SIG-M5 treated with dmso at 0.1 percent for 504 hours (cell line): ENCODE results near the gene ABCB11.
"Not testable (repeated sequence)": the region's sequence is repeated elsewhere in the genome, so short reads cannot be mapped to it uniquely, and the experiment has no call there.

Experiments
- DNase-seq: peaks from one replicate; lab custom pipeline; 2025; ENCODE audit not compliant: unreplicated experiment; lab: John Stamatoyannopoulos, UW

Gene ABCB11

DNA sequence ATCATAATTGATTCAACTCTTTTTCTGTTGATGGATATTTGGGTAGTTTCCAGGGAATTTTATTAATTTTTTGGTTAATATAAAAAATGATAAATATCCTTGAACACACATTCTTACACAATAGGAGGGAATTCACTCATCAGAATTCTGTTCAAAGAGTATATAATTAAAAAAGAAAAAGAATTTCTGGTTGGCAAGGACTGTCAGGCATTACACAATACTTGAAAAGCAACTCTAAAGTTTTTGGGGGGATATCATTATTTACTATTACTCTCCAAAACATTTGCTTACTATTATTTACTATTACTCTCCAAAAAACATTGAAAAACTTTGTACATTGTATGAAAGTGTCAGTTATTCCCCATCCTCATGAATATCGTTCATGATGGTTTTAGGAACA lies 92.1 kb downstream of the ABCB11 start:
- DNase-seq, result no peak

DNA sequence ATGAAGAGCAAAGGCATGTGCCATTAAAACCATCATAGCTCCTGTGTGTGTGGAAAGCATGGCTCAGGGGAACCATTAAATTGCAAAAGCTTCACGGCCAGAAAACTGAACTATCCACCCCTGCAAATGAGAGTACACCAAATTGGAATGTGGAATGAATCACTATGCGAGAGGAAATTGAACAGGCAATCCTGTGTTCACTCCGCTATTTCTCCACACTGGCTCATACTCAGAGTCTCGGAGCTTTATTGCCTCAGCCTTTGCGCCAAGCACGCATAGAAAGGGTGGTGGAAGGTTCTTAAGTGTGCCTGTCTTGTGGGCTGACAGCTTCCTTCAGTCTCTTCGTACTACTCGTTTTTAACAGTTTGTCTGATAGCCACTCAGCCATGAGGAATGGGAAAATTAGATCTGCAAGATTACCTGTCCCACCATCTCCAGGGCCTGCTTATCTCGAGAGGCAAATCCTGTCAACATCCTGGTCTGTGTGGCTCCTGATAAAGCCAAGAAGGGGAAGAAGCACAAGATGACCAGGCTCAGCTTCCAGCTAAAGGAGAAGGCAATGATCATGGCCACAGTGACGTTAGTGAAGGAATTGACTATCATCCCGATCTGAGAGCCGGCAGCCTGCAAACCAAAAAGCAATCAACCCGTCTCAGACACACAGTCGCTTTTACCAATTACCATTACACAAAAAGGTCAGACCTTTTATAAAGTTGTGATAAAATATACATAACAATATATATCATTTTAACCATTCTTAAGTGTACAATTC lies 95.1 kb downstream of the ABCB11 start:
- no peak for DNase-seq

DNA sequence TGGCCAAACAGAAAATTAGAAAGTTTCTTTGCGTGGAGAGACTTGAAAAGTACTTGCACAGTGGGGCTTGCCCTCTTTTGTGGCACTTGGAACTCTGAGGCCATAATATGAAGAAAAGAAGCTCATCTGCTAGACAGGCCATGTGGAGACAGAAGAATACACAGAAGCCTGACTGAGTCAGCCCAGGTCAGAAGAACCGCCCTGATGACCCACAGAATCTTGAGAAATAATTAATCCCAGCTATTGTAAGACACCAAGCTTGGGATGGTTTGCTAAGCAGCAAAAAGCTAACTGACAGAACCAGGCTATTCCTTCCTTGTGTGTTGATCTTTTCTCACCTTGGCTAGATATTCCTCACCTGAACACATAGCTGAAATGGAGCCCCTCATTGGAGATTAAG lies 96.3 kb downstream of the ABCB11 start:
- no peak for DNase-seq

DNA sequence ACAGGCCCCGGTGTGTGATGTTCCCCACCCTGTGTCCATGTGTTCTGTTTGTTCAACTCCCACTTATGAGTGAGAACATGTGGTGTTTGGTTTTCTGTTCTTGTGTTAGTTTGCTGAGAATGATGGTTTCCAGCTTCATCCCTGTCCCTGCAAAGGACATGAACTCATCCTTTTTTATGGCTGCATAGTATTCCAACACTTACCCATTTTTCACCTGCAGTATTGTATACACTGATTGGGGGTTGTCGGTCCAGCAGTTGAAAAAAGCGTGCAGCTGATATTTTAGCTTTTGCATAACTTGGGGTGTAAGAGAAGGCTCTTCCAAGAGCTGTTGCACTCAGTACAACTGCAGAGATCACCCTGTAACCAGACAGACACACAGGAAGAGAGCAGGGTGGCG lies 99.0 kb downstream of the ABCB11 start:
- DNase-seq, result not testable (repeated sequence)

DNA sequence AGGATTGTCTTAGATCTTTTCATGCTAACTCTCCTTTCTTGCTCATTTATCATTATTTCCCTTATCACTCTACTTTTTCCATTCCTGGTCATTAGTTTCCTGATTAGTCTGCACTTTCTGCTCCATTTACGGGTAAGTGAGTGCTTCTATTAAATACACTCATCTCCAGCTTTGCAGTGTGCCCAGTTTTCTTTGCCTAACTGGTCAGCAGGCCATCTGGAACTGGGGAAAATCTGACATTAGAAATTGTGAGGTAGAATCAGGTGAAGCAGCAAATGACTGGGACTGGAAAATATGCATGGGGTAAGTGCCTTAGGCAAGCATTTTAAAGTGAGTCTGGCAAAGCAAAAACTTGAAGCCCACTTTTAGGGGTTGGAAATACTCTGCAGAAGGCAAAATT lies 100.9 kb downstream of the ABCB11 start:
- DNase-seq, result no peak

DNA sequence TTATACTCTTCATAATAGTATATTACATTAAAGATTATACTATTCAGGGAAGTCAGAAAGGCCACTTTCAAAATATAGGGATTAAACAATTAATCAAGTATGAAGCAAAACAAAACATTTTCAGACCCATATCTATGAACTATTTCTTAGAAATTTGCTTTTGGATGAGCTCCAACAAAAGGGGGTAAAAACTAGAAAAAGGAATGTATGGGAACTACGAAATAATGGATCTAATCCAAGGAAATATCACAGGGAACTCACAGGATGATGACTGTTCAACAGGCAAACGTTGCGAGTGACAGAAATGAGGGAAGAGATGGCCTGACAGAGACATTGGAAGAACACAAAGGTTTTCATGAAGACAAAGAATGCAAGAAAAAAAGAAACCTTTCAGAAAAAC lies 102.1 kb downstream of the ABCB11 start:
- DNase-seq, result no peak

DNA sequence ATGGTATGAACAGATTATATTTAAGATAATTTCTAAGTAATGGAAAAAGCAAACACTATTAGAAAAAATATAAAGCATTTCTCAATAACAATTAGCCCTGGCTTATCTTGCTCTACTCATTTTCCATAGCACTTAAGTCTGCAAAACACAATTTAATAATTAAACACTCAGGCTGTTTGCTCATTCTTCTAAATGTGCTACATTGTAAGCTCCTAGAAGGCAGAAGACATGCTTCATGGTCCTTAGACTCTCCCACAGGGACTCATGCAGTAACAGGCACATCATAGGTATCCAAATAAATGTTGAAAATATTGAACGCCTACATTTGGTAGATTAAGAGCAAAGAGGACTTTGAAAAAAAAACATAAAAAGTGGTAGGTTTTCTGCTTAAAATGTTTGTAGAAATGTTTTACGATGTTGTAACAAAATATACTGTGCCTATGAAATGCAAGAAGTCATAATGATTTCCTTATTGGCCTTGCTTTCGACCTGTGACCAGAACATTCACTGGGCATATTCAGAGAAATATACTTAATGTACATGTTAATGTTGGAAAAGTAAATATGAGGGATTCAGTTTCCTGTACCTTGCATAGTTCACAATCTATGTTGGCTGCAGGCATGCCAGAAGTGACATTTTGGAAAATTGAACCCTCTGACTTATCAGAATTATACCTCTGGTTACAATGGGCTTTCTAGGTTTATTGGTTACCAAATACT lies 102.9 kb downstream of the ABCB11 start:
- DNase-seq, result no peak

DNA sequence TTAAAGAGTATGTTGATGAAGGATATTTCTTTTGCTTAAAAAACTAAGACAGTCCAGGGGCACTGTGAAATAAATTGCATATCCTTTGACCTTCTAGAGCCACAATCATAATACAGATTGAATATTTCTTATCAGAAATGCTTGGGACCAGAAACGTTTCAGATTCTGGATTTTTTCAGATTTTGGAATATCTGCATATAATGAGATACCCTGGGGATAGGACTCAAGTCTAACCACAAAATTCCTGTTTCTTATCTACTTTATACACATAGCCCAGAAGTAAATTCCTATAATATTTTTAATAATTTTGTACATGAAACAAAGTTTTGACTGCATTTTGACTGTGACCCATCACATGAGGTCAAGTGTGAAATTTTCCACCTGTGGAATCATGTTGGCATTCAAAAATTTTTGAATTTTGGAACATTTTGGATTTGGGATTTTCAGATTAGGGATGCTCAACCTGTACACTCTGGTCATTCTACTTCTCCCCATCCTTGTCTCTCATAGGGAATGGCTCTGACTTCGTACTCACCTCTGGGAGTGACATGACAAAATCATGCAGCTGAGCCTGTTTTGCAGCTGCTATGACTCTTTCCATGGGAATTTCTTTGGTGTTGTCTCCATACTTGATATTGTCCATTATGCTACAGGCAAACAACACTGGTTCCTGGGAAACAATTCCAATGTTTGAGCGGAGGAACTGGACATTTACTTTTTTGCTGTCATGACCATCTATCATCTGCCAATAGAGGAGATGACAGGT lies 104.3 kb downstream of the ABCB11 start:
- no peak for DNase-seq

DNA sequence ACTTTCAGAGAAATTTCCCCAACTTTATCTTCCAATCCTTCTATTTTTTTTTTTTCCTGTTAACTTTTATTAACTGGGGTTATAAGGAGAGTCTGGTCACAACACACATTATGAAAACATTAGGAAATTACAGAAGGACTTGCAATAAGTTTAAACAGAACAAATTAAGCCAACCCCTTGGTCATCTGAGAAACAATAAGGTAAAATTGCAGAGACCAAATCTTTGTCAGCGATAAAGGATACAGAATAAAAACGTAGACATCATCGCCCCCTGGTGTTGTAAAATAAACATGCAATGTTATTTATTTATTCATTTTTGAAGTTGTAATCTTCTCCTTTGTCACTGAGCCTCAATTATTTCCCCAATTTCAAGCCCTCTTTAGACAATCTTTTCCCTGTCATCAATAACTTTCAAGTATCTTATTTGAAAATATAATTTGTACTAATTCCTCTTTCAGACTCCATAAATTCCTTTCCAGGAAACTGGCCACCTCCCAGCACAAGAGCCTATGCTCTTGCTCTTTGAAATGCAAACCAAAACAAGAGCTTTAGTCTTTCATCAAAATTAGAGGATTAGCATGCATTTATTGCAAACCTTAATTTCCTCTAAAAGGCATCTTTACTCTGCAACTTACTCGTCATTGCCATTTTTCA lies 110.5 kb downstream of the ABCB11 start:
- DNase-seq, result peak; percentile 59

DNA sequence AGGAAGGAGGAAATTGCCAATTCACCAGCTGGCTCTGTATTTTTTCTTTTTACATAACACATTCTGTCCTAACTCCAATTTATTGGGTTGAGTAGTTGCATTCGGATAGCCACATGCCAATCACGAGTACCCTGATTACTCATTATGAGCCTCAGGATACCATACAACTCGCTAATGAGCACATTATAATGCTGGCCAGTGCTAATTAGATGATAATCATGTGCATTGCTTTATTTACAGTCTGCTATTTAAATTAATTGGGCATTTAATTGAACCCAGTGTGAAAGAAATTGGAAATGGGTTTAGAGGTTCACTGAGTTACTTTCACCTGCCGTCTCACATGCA lies 114.8 kb downstream of the ABCB11 start:
- DNase-seq, result no peak

DNA sequence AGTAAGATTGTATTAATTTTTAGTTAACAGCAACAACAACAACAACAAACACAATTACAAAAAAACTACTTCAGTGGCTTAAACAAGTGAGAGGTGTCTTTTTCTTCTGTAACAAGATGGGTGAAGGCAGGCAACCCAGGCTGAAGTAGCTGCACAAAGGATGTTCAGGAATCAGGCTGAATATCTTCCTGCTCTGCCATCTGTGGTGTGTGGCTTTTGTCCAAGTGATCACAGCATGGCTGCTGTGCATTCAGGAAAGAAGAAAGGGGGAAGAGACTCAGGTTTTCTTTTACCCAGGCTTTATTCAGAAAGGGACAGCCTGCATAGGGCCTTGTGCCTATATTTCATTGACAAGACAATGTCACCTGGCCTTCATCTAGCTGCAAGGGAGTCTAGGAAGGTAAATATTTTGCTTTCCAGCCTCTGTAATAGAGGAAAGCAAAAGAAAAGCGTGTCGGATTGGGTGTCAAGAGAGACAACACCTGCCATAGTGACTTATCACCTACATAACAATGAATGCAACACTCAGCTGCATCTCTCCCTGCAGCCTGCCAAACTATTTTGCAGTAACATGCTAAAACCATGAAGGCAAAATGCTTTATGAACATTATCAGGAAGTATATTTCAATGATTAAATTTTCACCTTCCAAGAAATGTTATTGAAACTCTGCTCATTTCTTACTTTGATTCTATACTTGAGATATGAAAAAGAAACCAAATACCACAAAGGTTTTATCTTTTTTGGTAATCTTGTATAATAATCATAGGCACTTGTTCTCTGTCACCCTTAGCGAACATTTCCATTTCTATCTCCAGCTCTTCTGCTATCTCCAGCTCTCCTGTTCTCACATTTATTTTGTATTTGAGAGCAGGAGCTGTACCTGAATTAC lies 115.4 kb downstream of the ABCB11 start:
- no peak for DNase-seq

DNA sequence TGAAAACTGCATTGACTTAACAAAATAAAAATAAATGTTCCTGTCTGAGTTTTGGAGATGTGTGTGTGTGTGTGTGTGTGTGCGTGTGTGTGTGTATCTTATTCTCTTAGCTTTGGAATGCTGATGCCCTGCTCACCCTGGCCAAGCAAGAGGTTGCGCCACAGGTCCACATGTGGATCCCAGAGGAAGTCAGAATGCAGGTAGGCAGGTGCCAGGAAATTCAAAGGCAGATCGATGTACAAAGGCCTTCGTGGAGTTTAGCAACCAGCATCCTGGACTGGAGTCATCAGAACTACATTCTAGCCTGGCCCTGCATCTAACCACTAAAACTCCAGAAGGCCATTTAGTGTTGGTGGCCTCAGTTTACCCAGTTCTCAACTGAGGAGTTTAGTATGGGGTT lies 117.6 kb downstream of the ABCB11 start:
- no peak for DNase-seq

DNA sequence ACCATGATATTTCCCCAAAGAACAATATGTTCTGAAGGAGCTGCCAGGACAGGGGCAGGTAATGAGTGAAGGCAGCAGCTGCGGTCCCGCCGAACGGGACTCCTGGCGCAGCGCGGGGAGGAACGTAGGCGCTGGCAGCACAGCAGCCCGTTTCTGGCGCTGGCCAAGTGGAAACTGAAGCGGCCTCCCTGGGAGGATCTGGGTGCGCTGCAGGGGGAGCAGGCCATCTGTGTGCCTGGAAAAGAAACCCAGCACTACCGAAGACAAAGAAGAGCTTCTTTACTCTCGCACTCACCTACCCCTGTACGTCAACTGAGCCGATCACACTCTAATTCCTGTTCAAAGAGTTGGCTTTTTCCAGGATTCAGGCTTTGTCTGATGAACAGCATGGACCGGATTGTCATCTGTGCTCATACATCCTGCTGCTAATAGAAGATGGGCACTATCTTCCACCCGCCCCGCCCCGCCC lies 118.2 kb downstream of the ABCB11 start:
- no peak for DNase-seq

DNA sequence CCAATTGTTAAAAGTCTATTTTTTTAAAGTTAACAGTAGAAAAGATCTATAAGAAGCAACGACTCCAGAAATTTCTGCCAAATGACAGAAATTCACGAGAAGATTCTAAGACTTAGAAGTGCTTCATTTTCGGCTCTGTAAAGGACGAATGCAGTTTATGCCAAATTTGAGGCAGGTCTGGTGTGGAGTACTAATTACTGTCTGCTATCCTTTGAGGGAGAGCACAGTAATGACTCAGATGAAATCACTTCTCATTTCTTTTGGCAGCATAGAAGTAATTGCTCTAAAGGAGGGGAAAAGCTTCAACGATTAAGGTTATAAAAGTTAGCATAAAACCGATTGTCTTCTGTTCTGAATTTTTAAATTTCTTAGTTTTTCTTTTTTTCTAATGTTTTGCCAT lies 118.7 kb downstream of the ABCB11 start:
- DNase-seq, result no peak

DNA sequence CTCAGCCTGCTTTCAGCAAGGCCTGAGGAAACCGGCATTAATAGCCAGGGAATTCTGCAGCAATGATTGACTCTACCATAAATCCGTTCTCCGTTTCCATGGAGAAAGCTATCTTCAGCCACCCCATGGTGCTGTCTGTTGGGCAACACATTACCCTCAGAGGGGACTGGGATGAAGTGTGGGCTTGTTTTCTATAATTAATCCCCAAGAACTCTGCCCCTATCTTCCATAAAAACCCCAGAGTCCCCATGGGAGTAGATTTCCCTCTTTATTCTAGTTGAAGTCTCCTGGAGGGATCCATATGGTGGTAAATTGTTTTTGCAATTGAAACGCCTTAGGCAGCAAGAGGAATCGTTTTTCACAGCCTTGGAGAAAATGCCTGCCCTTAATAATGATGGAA lies 120.8 kb downstream of the ABCB11 start:
- DNase-seq, result no peak

DNA sequence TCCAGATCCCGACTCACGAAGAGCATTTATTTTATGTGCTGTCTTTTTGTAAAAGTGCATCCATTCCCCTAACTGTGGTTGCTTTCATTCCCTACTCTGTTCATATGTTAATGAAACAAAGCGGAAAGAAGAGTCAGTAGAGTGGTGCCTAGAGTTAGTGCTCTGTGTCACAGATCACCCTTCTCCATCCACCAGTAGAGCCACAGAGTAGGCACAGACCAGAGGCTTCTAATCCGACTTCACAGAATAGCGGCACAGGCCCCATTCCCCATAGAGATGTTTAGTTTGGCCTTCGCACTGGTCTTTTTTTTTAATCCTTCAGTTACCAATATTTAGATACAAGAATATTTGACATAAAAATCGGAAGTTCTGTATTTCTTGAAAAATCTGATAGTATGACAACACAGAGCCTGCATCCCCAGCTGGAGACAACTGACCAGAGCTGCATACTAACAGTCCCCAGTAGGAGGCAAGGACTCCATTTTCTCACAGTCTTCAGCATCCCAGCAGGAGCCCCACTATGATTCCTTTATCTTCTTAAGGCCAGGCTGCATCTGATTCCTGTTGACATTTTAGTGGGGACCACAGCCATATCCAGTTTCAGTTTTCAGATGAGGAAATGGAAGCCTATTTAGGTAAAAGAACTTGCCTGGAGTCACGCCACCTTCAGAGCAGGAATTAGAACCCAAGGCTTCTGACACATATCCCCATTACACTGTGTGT lies 123.0 kb downstream of the ABCB11 start:
- no peak for DNase-seq

DNA sequence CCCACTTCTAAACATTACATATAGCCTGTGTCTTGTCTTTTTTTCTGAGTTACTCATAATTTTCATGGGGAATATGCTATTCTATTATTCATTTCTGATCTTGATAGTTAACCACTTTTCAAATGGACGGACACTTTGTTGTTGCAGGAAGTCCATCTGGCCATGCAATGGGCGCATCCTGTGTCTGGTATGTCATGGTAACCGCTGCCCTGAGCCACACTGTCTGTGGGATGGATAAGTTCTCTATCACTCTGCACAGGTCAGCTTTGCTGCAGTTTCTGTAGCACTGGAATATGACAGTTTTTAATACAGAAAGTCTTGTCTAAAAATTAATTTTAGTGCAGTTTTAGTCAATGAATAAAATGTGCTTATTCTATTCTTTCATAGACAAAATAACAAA lies 126.8 kb downstream of the ABCB11 start:
- no peak for DNase-seq

DNA sequence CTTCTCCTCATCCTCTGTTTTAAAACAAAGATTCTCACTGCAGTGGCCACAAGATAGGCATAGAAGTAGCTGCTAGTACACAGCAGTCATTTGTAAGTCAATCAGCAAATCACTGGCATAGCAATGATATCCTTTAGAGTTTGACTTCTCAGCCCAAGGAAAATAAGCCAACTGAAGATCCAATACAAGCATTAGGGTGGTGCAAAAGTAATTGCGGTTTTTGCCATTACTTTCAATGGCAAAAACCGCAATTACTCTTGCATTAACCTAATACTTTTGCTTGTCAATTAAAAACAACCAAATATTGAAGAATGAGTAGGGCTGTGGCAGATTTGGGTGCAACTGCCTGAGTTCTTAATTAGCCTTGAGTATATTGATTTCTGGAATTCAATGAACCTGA lies 127.2 kb downstream of the ABCB11 start:
- DNase-seq, result no peak

DNA sequence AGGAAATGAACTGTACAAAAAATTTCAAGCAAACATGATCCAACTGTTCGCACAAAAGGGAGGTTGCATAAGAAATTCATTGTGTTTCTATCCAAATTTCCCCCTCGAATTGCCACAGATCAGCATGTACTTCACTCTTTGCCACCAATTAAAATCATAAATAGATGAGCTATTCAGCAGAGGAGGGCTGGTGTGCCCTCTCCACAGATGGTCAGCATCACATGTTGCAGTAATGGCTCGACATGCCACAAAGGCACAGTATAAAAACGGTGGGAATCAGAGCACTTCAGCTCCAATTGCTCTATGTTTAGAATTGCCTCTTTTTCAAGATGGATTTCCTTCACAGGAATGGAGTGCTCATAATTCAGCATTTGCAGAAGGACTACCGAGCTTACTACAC lies 130.1 kb downstream of the ABCB11 start, which contains the start of gene G6PC2:
TSS of gene G6PC2 (plus strand) at position 289 of the 400 bp plus-strand sequence. CDS start at position 330, 41 bp downstream.
- DNase-seq, result no peak

DNA sequence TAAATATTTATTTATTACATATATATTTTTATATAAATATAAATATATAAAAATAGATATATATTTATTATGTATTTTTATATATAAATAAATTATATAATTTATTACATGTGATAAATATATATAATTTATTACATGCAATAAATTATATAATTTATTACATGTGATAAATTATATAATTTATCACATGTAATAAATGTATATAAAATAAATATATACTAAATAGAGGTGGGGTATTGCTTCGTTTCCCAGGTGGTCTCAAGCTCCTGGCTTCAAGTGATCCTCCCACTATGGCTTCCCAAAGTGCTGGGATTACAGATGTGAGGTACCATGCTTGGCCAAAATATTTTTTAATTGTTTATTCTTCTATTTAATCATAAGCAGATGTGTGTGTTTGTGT lies 133.7 kb downstream of the ABCB11 start:
- DNase-seq, result no peak
